ENCODE measurements around the gene BIN1.

BIN1 gene

DNA sequence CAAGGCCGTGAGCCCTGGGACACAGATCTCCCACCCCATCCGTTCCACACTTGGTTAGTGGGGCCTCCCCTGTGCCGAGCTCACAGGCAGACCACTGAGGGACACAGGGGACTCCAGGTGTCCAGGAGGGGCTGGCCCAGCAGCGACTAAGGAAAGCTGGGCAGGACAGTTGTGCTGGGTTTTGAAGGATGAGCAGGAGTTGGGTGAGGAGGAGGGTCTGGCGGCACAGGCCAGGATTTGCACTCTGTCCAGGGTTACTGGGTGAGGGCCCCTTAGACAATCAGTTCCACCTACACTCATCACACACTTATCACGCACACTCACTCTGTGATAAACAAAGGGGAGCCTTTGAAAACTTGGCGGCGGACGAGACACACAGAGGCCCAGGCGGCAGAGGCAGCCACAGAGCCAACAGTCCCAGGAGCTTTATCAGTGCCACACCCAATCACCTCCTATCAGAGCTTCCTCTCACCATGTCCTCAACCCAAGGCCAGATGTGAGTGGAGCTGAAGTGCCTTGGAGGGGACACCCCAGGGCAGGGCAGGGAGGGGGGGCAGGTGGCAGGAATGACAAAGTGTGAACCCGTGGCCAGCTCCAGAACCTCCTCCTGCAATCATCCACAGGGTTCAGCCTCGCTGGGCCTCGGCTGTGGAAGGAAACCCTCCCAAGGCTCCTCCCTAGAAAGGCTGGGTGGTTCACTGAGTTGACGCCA, 26.6 kb downstream of the BIN1 start:
- no peak for DNase-seq (ENCODE audit: extremely low spot score, insufficient read length, low read depth)
- FAIRE-seq = peak; percentile 77

GRCh38 chr2:127079358-127079920, 27.5 kb downstream of the BIN1 start:
- DNase-seq (ENCODE audit: extremely low spot score, insufficient read length, low read depth) = no peak
- no peak for FAIRE-seq

DNA sequence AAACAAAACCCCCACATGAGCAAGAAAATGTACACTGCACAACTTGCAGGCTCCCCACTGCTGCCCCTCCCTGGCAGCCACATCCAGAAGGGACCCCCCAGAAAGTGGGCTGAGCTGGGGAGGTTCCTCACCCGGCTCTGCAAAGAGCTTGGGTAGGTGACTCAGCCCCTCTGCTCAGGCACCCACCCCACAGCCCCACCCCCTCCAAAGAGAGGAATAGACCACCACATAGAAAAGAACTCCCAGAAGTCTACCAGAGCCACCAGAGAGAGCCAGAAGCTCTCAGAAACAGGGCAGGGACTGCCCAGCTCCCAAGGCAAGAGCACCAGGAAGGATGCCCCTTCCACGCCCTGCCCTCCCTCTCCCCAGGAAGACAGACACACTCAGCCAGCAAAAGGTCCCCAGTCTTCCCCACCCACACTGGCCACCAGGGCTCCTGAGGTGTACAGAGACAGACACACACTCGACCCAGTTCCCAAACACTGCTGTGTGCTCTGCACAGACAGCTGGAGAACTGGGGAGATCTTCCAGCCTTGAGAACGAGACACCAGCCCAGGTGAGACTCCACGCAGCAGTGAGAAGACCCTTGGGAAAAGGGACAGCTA, 28.2 kb downstream of the BIN1 start:
- no peak for FAIRE-seq
- no peak for DNase-seq (ENCODE audit: extremely low spot score, insufficient read length, low read depth)

DNA sequence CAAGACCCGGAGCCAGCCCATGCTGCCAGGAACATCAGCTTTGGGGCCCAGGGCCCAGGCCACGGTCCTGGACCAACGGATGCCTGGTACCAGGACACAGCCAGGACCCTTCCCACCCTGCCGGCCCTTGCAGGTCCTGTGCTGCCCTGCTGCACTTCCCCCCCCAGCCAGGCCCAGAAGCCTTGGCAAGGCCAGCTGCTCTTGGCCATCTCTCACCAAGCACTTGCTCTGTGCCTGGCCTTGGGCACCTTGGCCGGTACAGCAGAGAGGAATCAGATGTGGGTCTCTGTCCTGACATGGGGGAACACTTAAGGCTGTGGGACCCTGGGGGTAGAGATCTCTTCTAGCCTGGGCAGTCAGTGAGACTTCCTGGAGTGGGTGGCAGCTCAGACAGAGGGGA, 28.9 kb downstream of the BIN1 start:
- FAIRE-seq (no peak), DNase-seq (ENCODE audit: extremely low spot score, insufficient read length, low read depth) (no peak)

- no peak for DNase-seq (ENCODE audit: extremely low spot score, insufficient read length, low read depth)
- FAIRE-seq = no peak
These were observed 30.0 kb downstream of the BIN1 start for GRCh38 chr2:127076924-127077323.

DNA sequence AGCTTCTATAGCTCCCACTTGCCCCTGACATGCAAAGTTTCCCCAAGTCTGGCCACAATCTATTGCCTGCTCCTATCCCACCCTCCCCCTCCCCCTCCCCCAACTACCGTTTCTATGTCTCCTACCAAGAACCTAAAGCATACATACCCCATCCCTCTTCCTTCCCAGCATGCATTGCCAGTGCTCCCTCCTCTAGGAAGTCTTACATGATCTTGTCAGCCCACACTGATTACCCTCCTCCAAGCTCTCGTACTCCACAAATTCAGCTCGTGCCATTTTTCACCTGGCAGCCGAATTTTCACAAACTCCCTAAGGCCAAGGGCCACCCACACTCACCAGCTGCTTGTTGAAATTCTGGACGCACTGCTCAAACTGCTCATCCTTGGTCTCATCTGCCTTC, 30.7 kb downstream of the BIN1 start:
- DNase-seq (ENCODE audit: extremely low spot score, insufficient read length, low read depth) = no peak
- no peak for FAIRE-seq

- DNase-seq (ENCODE audit: extremely low spot score, insufficient read length, low read depth) (no peak), FAIRE-seq (no peak)
These were observed 31.1 kb downstream of the BIN1 start for GRCh38 chr2:127075821-127076220.

- no peak for FAIRE-seq
- no peak for DNase-seq (ENCODE audit: extremely low spot score, insufficient read length, low read depth)
These were observed 32.0 kb downstream of the BIN1 start for GRCh38 chr2:127074936-127075335.

DNA sequence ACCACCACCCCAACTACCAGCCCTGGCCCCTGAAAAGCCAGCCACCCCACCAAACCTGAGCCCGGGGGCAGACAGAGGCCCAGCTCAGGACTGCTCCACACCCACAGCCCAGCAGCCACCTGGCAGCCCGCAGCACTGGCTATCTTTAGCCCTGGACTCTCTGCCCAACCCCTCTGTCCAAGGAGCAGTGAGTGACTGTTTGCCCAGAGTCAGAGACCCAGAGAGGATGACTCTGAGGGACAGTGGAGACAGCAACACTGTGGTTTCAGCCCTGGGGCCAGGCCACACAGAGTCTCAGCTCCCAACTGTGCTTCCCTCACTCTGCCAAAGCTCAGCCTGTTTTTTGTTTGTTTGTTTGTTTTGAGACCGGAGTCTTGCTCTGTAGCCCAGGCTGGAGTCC, 32.6 kb downstream of the BIN1 start:
- no peak for FAIRE-seq
- DNase-seq (ENCODE audit: extremely low spot score, insufficient read length, low read depth) = no peak

DNA sequence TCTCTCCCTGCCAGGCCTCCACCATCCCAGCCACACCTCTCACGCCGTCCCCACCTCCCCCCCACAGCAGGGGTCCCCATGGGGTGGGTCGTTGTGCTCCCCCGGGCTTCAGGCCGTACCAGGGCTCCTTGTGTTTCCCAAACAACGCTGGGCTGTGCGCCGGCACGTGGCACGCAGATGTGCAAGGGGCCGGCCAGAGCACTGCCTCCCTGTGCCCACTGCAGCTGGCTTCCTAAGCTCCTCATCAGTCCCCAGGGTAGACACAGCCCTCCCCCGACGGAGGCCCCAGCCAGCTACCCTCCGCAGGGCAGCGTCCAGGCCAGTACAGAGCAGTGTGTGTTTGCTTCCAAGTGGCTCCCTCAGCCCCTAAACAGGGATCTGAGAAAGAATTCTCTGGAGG, 34.0 kb downstream of the BIN1 start:
- FAIRE-seq = no peak
- no peak for DNase-seq (ENCODE audit: extremely low spot score, insufficient read length, low read depth)

DNA sequence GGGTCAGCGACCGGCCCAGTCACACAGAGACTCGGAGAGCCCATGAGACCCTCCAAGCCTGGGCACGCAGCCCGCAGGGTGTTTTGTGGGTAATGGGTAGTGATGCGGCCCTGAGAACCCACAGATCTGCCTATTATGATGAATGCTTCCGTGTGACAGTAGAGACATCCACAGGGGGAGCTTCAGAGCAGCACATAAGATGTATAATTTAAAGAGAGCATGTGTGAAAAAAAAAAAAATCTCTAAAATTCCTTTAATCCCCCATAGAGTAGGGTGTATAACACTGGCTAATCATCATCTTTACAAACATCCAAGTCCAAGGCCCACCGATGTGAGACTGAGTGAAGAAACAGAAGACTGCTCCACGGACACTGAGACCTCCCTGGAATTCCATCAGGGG, 34.6 kb downstream of the BIN1 start:
- DNase-seq (ENCODE audit: extremely low spot score, insufficient read length, low read depth) = no peak
- no peak for FAIRE-seq

GRCh38 chr2:127071901-127072328, 35.0 kb downstream of the BIN1 start:
- no peak for FAIRE-seq
- no peak for DNase-seq (ENCODE audit: extremely low spot score, insufficient read length, low read depth)

GRCh38 chr2:127070221-127070620, 36.7 kb downstream of the BIN1 start:
- DNase-seq (ENCODE audit: extremely low spot score, insufficient read length, low read depth) = no peak
- no peak for FAIRE-seq

GRCh38 chr2:127069536-127069935, 37.4 kb downstream of the BIN1 start:
- no peak for FAIRE-seq
- DNase-seq (ENCODE audit: extremely low spot score, insufficient read length, low read depth) = no peak

DNA sequence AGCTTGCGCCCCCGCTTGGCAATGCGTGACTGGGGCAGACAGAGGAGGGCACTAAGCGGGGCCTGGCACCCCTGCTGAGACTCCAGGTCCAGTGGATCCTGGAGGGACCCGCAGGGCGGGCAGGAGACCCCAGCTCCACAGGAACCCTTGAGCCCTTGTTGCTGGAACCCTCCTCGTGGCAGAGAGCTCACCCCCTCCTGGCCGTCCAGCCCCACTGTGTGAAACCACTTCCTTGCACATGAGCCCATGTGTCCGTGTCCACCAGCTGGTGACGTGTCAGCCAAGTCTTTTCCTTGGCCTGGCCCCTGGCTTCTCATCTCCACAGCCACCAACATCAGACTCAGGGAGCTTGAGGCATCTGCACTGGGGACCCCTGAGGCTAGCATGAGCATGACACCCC, 38.0 kb downstream of the BIN1 start:
- no peak for FAIRE-seq
- no peak for DNase-seq (ENCODE audit: extremely low spot score, insufficient read length, low read depth)

DNA sequence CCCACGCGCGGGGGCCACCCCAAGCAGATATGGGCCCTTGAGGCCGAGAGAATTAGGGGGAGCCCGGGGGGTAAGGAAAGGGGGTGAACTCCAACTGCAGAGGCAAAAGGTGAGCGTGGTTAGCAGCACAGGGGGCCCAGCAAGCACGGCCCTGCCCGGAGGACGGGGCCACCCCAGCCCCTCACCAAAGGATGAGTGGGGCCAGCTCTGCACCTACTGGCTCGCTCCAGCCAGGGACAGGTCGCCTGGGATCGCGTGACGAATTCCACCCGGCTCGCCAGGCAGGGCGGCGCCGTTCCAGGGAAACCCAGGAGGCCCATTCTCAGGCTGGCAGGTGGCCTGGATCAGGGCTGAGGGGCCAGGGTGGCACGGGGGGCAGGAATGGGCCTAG, 38.6 kb downstream of the BIN1 start:
- no peak for DNase-seq (ENCODE audit: extremely low spot score, insufficient read length, low read depth)
- no peak for FAIRE-seq

DNA sequence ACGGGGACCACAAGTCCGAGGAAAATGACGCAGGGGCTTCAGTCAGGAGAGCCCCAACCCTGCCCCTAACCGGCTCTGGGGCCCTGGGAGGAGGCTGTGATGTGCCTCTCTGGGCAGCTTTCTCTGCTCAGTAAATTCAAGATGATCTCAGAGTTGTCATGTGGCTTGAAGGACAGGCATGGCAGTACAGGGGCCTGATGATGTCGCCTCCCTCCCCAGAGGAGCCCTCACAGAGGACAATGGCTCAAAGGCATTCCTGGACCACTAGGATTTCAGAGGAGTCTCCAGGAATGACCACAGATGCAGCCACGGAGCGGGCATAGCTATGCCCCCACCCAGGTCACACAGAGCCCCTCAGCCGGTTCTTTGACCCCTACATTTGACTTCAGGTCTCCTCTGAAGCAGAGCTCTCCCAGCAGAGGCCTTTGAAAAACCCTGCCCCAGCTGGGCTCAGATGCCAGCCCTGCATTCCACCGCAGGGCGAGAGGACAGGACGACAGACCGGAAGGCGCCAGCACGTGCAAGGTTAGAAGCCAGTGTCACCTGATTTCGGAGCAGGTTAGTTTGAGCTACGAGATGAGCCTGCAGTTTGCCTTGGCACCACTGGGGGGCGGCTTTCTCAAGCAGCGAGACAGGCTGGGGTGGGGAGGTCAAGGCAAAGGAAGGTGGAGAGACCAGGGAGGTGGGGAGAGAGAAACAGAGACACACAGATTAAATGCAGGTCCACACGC, 39.2 kb downstream of the BIN1 start:
- peak; percentile 57 for DNase-seq (ENCODE audit: extremely low spot score, insufficient read length, low read depth)
- FAIRE-seq = peak; percentile 87

- DNase-seq (ENCODE audit: extremely low spot score, insufficient read length, low read depth) (no peak), FAIRE-seq (no peak)
These were observed 40.0 kb downstream of the BIN1 start for GRCh38 chr2:127066942-127067341.

GRCh38 chr2:127065940-127066318, 41.0 kb downstream of the BIN1 start:
- no peak for FAIRE-seq
- DNase-seq (ENCODE audit: extremely low spot score, insufficient read length, low read depth) = no peak

- no peak for DNase-seq (ENCODE audit: extremely low spot score, insufficient read length, low read depth)
- no peak for FAIRE-seq
These were observed 41.5 kb downstream of the BIN1 start for GRCh38 chr2:127065299-127065939.

Measured in GM18507 (cell line).